Fibroblast of the aortic adventitia (primary cell): ENCODE measurements around the gene AGRP. TPM values are rescaled to one million over a fixed set of nuclear protein-coding genes. Genes with fewer than 3 reads are reported as not detected.
"Not testable (repeated sequence)": the region's sequence is repeated elsewhere in the genome, so short reads cannot be mapped to it uniquely, and the experiment has no call there.

ENCODE experiments used
- DNase-seq: peaks from one replicate; pipeline ENCODE4 v3.0.0-alpha.2; 2010; ENCODE audit warnings: low read depth
- H3K4me3 ChIP-seq: 2 replicates; pipeline ENCODE4 v1.5.1; 2011; ENCODE audit warnings: low read depth, mild to moderate bottlenecking, control low read depth, low read length, moderate library complexity
- CTCF ChIP-seq: IDR thresholded peaks from 2 replicates; pipeline ENCODE4 v1.5.1; 2011; ENCODE audit warnings: mild to moderate bottlenecking, low read length, control low read depth, inconsistent platforms; ENCODE audit not compliant: insufficient read depth
- total RNA-seq: library from RNA; depleted of rRNA; stranded (reverse); fragments of >200 nt; gene quantifications from 2 replicates; pipeline ENCODE4 v1.2.3, GENCODE V29; 2012; ENCODE audit warnings: low replicate concordance

Gene AGRP
- total RNA-seq, 1 donor: not detected

DNA sequence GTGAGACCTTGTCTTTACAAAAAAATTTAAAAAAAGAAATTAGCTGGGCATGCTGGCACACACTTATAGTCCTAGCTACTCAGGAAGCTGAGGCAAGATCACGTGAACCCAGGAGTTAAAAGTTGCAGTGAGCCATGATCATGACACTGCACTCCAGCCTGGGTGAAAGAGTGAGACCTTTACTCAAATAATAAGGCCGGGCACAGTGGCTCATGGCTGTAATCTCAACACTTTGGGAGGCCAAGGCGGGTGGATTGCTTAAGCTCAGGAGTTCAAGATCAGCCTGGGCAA, 33.8 kb upstream of the AGRP start:
- no peak for TF ChIP-seq CTCF

DNA sequence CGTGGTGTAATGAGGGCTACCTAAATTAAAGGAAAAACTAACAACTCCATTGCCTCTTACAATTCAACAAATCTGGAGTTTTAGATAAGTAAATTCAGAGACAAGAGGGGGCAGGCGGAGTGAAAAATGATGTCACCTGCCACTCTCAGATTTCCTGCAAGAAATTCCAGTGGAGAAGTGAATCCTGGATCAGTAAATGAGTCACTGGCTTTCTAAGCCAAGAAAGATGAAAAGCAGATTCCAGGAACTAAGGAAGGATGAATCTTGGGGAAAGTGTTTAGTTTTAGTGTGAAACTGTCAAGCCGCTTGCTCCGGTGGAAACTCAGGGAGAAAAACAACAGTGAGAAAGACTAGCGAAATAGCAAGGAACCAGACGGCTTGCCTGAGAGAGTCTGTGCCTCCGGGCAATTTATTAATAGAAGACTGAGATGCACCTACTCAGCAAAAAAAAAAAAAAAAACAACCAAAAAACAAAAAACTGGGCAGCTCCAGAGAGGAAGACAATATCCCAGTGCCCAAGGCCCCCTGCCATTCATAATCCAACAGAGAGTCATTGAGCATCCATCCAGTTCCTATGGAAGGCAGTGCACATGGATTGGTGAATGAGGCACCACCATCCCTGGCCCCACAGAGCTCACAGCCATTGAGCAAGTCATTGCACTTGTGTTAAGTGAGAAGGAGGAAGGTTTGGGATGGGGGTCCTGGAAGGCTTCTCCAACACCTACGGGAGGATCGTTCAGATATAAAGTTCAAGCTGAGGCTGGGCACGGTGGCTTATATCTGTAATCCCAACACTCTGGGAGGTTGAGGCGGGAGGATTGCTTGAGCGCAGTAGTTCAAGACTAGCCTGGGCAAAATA, 33.2 kb upstream of the AGRP start:
- no peak for TF ChIP-seq CTCF
- DNase-seq: peak; percentile 86
- no peak overlapping the region for H3K4me3 ChIP-seq

More for the DNA sequence above, 33.8 kb upstream of the AGRP start:
- no peak for DNase-seq
- H3K4me3 ChIP-seq: no peak overlapping the region

GRCh38 chr16:67514382-67514828, 31.1 kb upstream of the AGRP start:
- peak; percentile 70 for TF ChIP-seq CTCF
- no peak overlapping the region for H3K4me3 ChIP-seq
- peak; percentile 93 for DNase-seq

GRCh38 chr16:67513892-67514291, 30.5 kb upstream of the AGRP start:
- H3K4me3 ChIP-seq, DNase-seq: not testable (repeated sequence)

- no peak for TF ChIP-seq CTCF
- no peak overlapping the region for H3K4me3 ChIP-seq
- no peak for DNase-seq
Observed at GRCh38 chr16:67509016-67509415, 25.7 kb upstream of the AGRP start.

DNA sequence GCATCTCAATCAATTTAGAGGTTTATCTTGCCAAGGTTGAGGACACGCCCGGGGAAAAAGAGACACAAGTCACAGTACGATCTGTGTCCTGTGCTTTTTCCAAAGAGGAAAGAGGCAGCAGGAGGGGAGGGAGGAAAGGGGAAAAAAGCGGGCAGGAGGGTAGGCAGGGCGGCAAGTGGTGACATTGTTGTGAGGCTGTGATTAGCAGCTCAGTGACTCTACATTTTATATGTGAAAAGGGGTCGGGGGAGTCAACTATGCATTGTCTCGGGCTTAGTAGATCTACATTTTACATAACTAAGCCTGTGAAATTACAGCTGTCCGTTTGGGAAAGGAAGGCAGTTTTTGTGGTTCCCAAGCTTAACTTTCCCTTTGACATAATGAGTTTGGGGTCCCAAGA, 23.1 kb upstream of the AGRP start:
- H3K4me3 ChIP-seq: no peak overlapping the region
- DNase-seq: no peak

More for the DNA sequence above, 23.1 kb upstream of the AGRP start:
- no peak for TF ChIP-seq CTCF
